IMR-90 (cell line): ENCODE measurements around the gene ZBED2. TPM values are rescaled to one million over a fixed set of nuclear protein-coding genes. Genes with fewer than 3 reads are reported as not detected.

Experiments
- ATAC-seq: fragments of 200-7000 bp; cut with Tn5 transposase; 2 replicates; pipeline ENCODE4 v1.9.1; 2020; ENCODE audit warnings: low read depth, mild to moderate bottlenecking, moderate library complexity
- BruUV-seq: library from RNA; stranded (reverse); fragments of 400-500 nt; replicated peaks from 2 replicates; lab custom pipeline; 2021; lab: Mats Ljungman, UMichigan
- CTCF ChIA-PET: fragments of 300-600 bp; formaldehyde crosslinking; extraction: SDS; loops from one replicate; lab custom pipeline; 2021; ENCODE audit warnings: antibody characterized with exemption; lab: Yijun Ruan, JAX
- POLR2A ChIA-PET: fragments of 300-600 bp; sonication (Branson Sonifier 250); formaldehyde crosslinking; loops from one replicate; lab custom pipeline; 2022; ENCODE audit warnings: antibody characterized with exemption; ENCODE audit not compliant: unreplicated experiment; lab: Charles Lee
- DNase-seq: peaks from one replicate; pipeline ENCODE4 v3.0.0; 2013
- H2AFZ ChIP-seq: replicated peaks from 2 replicates; pipeline ENCODE3; 2013; ENCODE audit warnings: low read length, mild to moderate bottlenecking; ENCODE audit not compliant: poor library complexity
- H2AK5ac ChIP-seq: 2 replicates; pipeline ENCODE4 v1.6.1; 2013; ENCODE audit warnings: low read depth, low read length, inconsistent platforms
- H2AK9ac ChIP-seq: replicated peaks from 2 replicates; pipeline ENCODE3; 2013; ENCODE audit warnings: mild to moderate bottlenecking, low read depth, low read length, moderate library complexity; ENCODE audit not compliant: poor library complexity
- H2BK120ac ChIP-seq: 2 replicates; pipeline ENCODE4 v1.6.1; 2013; ENCODE audit warnings: low read depth, low read length, inconsistent platforms
- H2BK15ac ChIP-seq: 3 replicates; pipeline ENCODE4 v1.6.1; 2013; ENCODE audit warnings: low read depth, low read length, inconsistent platforms
- H2BK20ac ChIP-seq: 2 replicates; pipeline ENCODE4 v1.6.1; 2013; ENCODE audit warnings: low read depth, mild to moderate bottlenecking, inconsistent platforms, low read length, moderate library complexity
- H2BK5ac ChIP-seq: 2 replicates; pipeline ENCODE4 v1.6.1; 2013; ENCODE audit warnings: mild to moderate bottlenecking, low read depth, low read length, inconsistent platforms; ENCODE audit not compliant: poor library complexity, severe bottlenecking
- H3K14ac ChIP-seq: replicated peaks from 2 replicates; pipeline ENCODE4 v1.6.1; 2013; ENCODE audit warnings: low read depth, low read length, inconsistent platforms
- H3K18ac ChIP-seq: 2 replicates; pipeline ENCODE4 v1.6.1; 2013; ENCODE audit warnings: low read depth, low read length, control low read depth
- H3K23ac ChIP-seq: 2 replicates; pipeline ENCODE4 v1.6.1; 2013; ENCODE audit warnings: low read depth, low read length, inconsistent platforms
- H3K27ac ChIP-seq: 2 replicates; pipeline ENCODE4 v1.5.1; 2013; ENCODE audit warnings: mild to moderate bottlenecking, control low read depth, low read length; ENCODE audit not compliant: insufficient read depth
- H3K27me3 ChIP-seq: 2 replicates; pipeline ENCODE4 v1.6.1; 2013; ENCODE audit warnings: low read length; ENCODE audit not compliant: control insufficient read depth, insufficient read depth
- H3K36me3 ChIP-seq: 2 replicates; pipeline ENCODE4 v1.6.1; 2013; ENCODE audit warnings: low read length, mixed read lengths; ENCODE audit not compliant: control insufficient read depth, insufficient read depth
- H3K4ac ChIP-seq: 2 replicates; pipeline ENCODE4 v1.6.1; 2013; ENCODE audit warnings: low read depth, low read length, inconsistent platforms
- H3K4me1 ChIP-seq: 2 replicates; pipeline ENCODE4 v1.6.1; 2013; ENCODE audit warnings: low read length, mixed read lengths; ENCODE audit not compliant: control insufficient read depth, insufficient read depth
- H3K4me2 ChIP-seq: 2 replicates; pipeline ENCODE4 v1.6.1; 2013; ENCODE audit warnings: low read depth, mild to moderate bottlenecking, control low read depth, low read length, moderate library complexity
- H3K4me3 ChIP-seq: 2 replicates; pipeline ENCODE4 v1.5.1; 2013; ENCODE audit warnings: low read depth, mild to moderate bottlenecking, control low read depth, low read length, moderate library complexity; ENCODE audit not compliant: insufficient read depth
- H3K56ac ChIP-seq: 2 replicates; pipeline ENCODE4 v1.6.1; 2013; ENCODE audit warnings: low read length, inconsistent platforms; ENCODE audit not compliant: insufficient read depth; ENCODE audit errors: extremely low read depth
- H3K79me1 ChIP-seq, 2 experiments: 2 replicates each; pipeline ENCODE4 v1.6.1; 2013; ENCODE audit warnings: low read length in 2 of 2, inconsistent platforms in 1 of 2, low read depth in 1 of 2
- H3K9ac ChIP-seq: 2 replicates; pipeline ENCODE4 v1.6.1; 2013; ENCODE audit warnings: low read depth, low read length, control low read depth
- H3K9me1 ChIP-seq: 2 replicates; pipeline ENCODE4 v1.6.1; 2013; ENCODE audit warnings: low read length, inconsistent platforms; ENCODE audit not compliant: insufficient read depth
- H3K9me3 ChIP-seq: 2 replicates; pipeline ENCODE4 v1.6.1; 2013; ENCODE audit warnings: low read length; ENCODE audit not compliant: control insufficient read depth, insufficient read depth
- H4K20me1 ChIP-seq: 2 replicates; pipeline ENCODE4 v1.6.1; 2013; ENCODE audit warnings: low read length, inconsistent platforms; ENCODE audit not compliant: insufficient read depth
- H4K5ac ChIP-seq: 2 replicates; pipeline ENCODE4 v1.6.1; 2013; ENCODE audit warnings: mild to moderate bottlenecking, low read depth, low read length, control low read depth
- H4K8ac ChIP-seq, 2 experiments: 2 replicates each; pipeline ENCODE4 v1.6.1; 2013; ENCODE audit warnings: low read depth in 2 of 2, low read length in 2 of 2, control low read depth in 1 of 2, inconsistent platforms in 1 of 2
- H4K91ac ChIP-seq: 2 replicates; pipeline ENCODE4 v1.6.1; 2013; ENCODE audit warnings: low read depth, low read length, inconsistent platforms; ENCODE audit not compliant: insufficient read depth
- BHLHE40 ChIP-seq: fragments of 150-350 bp; IDR thresholded peaks from 2 replicates; pipeline ENCODE4 v1.6.1; 2016; ENCODE audit warnings: mild to moderate bottlenecking, low read depth, low read length
- CEBPB ChIP-seq: IDR thresholded peaks from 2 replicates; pipeline ENCODE4 v1.6.1; 2012; ENCODE audit warnings: low read depth, low read length, improper control_type of control experiment
- CHD1 ChIP-seq: IDR thresholded peaks from 2 replicates; pipeline ENCODE4 v1.6.1; 2012; ENCODE audit warnings: low read depth, low read length, improper control_type of control experiment
- CTCF ChIP-seq: conservative IDR thresholded peaks from 2 replicates; pipeline ENCODE4 v1.5.1; 2012; ENCODE audit warnings: mild to moderate bottlenecking, low read depth, low read length, improper control_type of control experiment
- ELK1 ChIP-seq: fragments of 150-350 bp; IDR thresholded peaks from 2 replicates; pipeline ENCODE4 v1.6.1; 2016; ENCODE audit warnings: low read depth, mild to moderate bottlenecking, low read length, moderate library complexity, borderline replicate concordance
- FOS ChIP-seq: fragments of 150-350 bp; IDR thresholded peaks from 2 replicates; pipeline ENCODE4 v1.6.1; 2016; ENCODE audit warnings: low read depth, low read length
- MAFK ChIP-seq: IDR thresholded peaks from 2 replicates; pipeline ENCODE4 v1.6.1; 2012; ENCODE audit warnings: low read depth, low read length, improper control_type of control experiment
- MAZ ChIP-seq: IDR thresholded peaks from 2 replicates; pipeline ENCODE4 v1.6.1; 2012; ENCODE audit warnings: low read depth, mild to moderate bottlenecking, low read length, improper control_type of control experiment, moderate library complexity, borderline replicate concordance
- MXI1 ChIP-seq: IDR thresholded peaks from 2 replicates; pipeline ENCODE4 v1.6.1; 2012; ENCODE audit warnings: low read depth, mild to moderate bottlenecking, low read length, moderate library complexity, borderline replicate concordance
- NFE2L2 ChIP-seq: fragments of 150-350 bp; IDR thresholded peaks from 2 replicates; pipeline ENCODE4 v1.6.1; 2016; ENCODE audit warnings: low read depth, mild to moderate bottlenecking, low read length
- POLR2A ChIP-seq: IDR thresholded peaks from 2 replicates; pipeline ENCODE4 v1.6.1; 2012; ENCODE audit warnings: mild to moderate bottlenecking, low read depth, low read length
- RAD21 ChIP-seq: IDR thresholded peaks from 2 replicates; pipeline ENCODE4 v1.6.1; 2012; ENCODE audit warnings: low read length, improper control_type of control experiment
- RCOR1 ChIP-seq: IDR thresholded peaks from 2 replicates; pipeline ENCODE4 v1.6.1; 2012; ENCODE audit warnings: mild to moderate bottlenecking, low read length, improper control_type of control experiment; ENCODE audit not compliant: insufficient replicate concordance
- RFX5 ChIP-seq: IDR thresholded peaks from 2 replicates; pipeline ENCODE4 v1.8.0; 2012; ENCODE audit warnings: low read depth, mild to moderate bottlenecking, low read length, moderate library complexity
- SMC3 ChIP-seq: fragments of 150-350 bp; IDR thresholded peaks from 2 replicates; pipeline ENCODE4 v1.6.1; 2016; ENCODE audit warnings: low read depth, mild to moderate bottlenecking, antibody characterized with exemption, low read length, moderate library complexity
- USF2 ChIP-seq: fragments of 150-350 bp; IDR thresholded peaks from 2 replicates; pipeline ENCODE4 v1.6.1; 2017; ENCODE audit warnings: mild to moderate bottlenecking, antibody characterized with exemption, low read length, low read depth
- WGBS, 2 experiments: methylation state at CpG; one replicate each; pipeline versions ENCODE4 v1.1.5 to v1.1.7; 2013; ENCODE audit warnings: missing lambda C conversion rate in 2 of 2; ENCODE audit not compliant: insufficient read length in 1 of 2; ENCODE audit errors: extremely low coverage in 2 of 2; 5-methylcytosine and 5-hydroxymethylcytosine counted together
- dilution Hi-C: fragments of 300-500 bp; cut with HindIII; formaldehyde crosslinking; loops from one replicate; pipeline ENCODE4 v1.14.3; 2018; ENCODE audit warnings: low sequenced_read_pairs; ENCODE audit not compliant: unreplicated experiment
- in situ Hi-C: fragments of 300-500 bp; cut with MboI; formaldehyde crosslinking; loops from 3 replicates; pipeline ENCODE4 v1.14.3; 2019; ENCODE audit warnings: low sequenced_read_pairs, inconsistent platforms, mixed read lengths
- intact Hi-C: fragments of 100-400 bp; cut with micrococcal nuclease; formaldehyde crosslinking; loops from 2 replicates; pipeline ENCODE4 v1.10.0; 2022
- polyA plus RNA-seq, 3 experiments: library from polyadenylated mRNA; depleted of rRNA; stranded (reverse); fragments of >200 nt; gene quantifications; 2 replicates each; pipeline ENCODE4 v1.2.3, GENCODE V29; 2012; ENCODE audit warnings: low replicate concordance in 1 of 3
- total RNA-seq: library from RNA; depleted of rRNA; stranded (reverse); fragments of >200 nt; gene quantifications from 2 replicates; pipeline ENCODE4 v1.2.3, GENCODE V29; 2012

The ZBED2 gene
- total and polyA plus RNA-seq, 2 of the 4 experiments (the other 2 are of a cell fraction), result 0.51 to 0.72 TPM

- no peaks in the 10 kb centered on the region for H4K20me1 ChIP-seq
- H2AK9ac ChIP-seq, result no peak overlapping the region
- H3K18ac ChIP-seq, result no peak overlapping the region
- no peaks in the 10 kb centered on the region for H3K36me3 ChIP-seq
- ChIA-PET POLR2A (no interaction called here), CTCF (interaction anchor here (0.8 to 1.7 kb wide), 4 partner anchors 11 to 87 kb away, joined by 3 to 5 read pairs (median 4); no protein-coding TSS in a partner anchor)
- H3K23ac ChIP-seq, result no peak overlapping the region
- H2AFZ ChIP-seq, result no peak overlapping the region
- no peak overlapping the region for H4K8ac ChIP-seq
- H4K91ac ChIP-seq, result no peak overlapping the region
- no peak overlapping the region for H3K4me3 ChIP-seq
- TF ChIP-seq MXI1 (no peak), BHLHE40 (no peak), RAD21 (no peak), USF2 (no peak), RFX5 (no peak), NFE2L2 (no peak), FOS (no peak), ELK1 (no peak), CHD1 (no peak), MAZ (no peak), POLR2A (no peak), RCOR1 (no peak), CEBPB (no peak), SMC3 (no peak), CTCF (no peak), MAFK (no peak)
- no CpG with 5 or more reads among the region's 2 CpGs for WGBS, 2 experiments
- no peaks in the 10 kb centered on the region; the same call in 1 of the 2 replicates for H3K9me1 ChIP-seq
- dilution Hi-C loops (no loop called here), in situ Hi-C loops (no loop called here), intact Hi-C loops (no loop called here)
- no peak overlapping the region for H3K27ac ChIP-seq
- H2BK5ac ChIP-seq, result no peak overlapping the region
- no peak overlapping the region for H3K4me2 ChIP-seq
- BruUV-seq, result no TSS peak
- peaks cover 8% of the 10 kb centered on the region for H3K4me1 ChIP-seq
- no peak overlapping the region for H4K5ac ChIP-seq
- peak overlapping the region; percentile 13 for H2BK20ac ChIP-seq
- no peak overlapping the region for H3K9ac ChIP-seq
- no peak for DNase-seq
- no peaks in the 10 kb centered on the region for H3K27me3 ChIP-seq
- H3K79me1 ChIP-seq, result no peaks in the 10 kb centered on the region
- no peaks in the 10 kb centered on the region for H3K9me3 ChIP-seq
- H2BK15ac ChIP-seq, result no peak overlapping the region
- H3K56ac ChIP-seq, result no peak overlapping the region
- ATAC-seq, result no peak
- no peak overlapping the region for H3K4ac ChIP-seq
- H2AK5ac ChIP-seq, result no peak overlapping the region
- no peak overlapping the region for H3K14ac ChIP-seq
- H2BK120ac ChIP-seq, result peak overlapping the region; percentile 47; the same call in 1 of the 2 replicates
Measured at GRCh38 chr3:111605493-111605892, 10.3 kb upstream of the ZBED2 start.
